Measurements from ENCODE around the gene KIF17. TPM values are rescaled to one million over a fixed set of nuclear protein-coding genes. Genes with fewer than 3 reads are reported as not detected.
A peak's percentile ranks its signal among the peaks of the same experiment; 100 is the strongest.

KIF17 gene
- total RNA-seq, 1 donor from 2014 or later: 2.2 TPM

DNA sequence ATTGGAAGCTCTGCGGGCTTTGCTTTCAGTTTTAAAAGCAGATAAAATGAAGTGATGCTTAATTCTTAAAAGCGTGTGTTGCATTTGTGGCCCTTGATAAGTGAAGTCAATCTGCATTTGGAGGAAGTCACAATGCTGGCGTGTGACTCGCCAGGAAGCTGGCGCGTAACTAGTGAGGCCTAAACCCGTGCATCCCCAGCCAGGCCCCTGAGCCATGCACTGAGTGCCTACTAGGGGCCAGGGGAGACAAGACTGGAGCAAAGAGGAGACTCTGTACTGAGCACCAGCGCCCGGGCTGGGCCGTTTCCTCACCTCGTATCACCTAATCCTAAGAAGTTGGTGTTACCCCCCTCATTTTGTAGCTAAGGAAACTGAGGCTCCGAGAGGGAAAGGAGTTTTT, 52.1 kb downstream of the KIF17 start:
- Histone ChIP-seq H2AFZ (replicated peaks) (no peak overlapping the region), H3K36me3 (no peaks in the 10 kb centered on the region), H3K4me1 (no peaks in the 10 kb centered on the region), H3K27ac (no peak overlapping the region), H3K9me3 (ENCODE audit: low read depth) (no peaks in the 10 kb centered on the region), H4K20me1 (ENCODE audit: low read depth) (no peaks in the 10 kb centered on the region), H3K27me3 (no peaks in the 10 kb centered on the region), H3K9ac (no peak overlapping the region), H3K4me2 (no peak overlapping the region), H3F3A (ENCODE audit: low read depth) (no peaks in the 10 kb centered on the region), H3K79me2 (ENCODE audit: low read depth) (peaks cover 5% of the 10 kb centered on the region), H3K4me3 (no peak overlapping the region)
- no peak for DNase-seq (ENCODE audit: low spot score)
- H3K4me1 Mint-ChIP-seq: peaks cover 26% of the 10 kb centered on the region
- H3K36me3 Mint-ChIP-seq: no peaks in the 10 kb centered on the region
- H3K27ac Mint-ChIP-seq: no peak overlapping the region
- H3K27me3 Mint-ChIP-seq (ENCODE audit: insufficient read depth, low read depth): peaks cover 7% of the 10 kb centered on the region
- TF ChIP-seq EZH2phosphoT487 (IDR thresholded peaks at IDR 0.05) (no peak), EZH2 (IDR thresholded peaks at IDR 0.05) (no peak)
- TF ChIP-seq, protein P1, sequence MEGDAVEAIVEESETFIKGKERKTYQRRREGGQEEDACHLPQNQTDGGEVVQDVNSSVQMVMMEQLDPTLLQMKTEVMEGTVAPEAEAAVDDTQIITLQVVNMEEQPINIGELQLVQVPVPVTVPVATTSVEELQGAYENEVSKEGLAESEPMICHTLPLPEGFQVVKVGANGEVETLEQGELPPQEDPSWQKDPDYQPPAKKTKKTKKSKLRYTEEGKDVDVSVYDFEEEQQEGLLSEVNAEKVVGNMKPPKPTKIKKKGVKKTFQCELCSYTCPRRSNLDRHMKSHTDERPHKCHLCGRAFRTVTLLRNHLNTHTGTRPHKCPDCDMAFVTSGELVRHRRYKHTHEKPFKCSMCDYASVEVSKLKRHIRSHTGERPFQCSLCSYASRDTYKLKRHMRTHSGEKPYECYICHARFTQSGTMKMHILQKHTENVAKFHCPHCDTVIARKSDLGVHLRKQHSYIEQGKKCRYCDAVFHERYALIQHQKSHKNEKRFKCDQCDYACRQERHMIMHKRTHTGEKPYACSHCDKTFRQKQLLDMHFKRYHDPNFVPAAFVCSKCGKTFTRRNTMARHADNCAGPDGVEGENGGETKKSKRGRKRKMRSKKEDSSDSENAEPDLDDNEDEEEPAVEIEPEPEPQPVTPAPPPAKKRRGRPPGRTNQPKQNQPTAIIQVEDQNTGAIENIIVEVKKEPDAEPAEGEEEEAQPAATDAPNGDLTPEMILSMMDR (IDR thresholded peaks at IDR 0.05): no peak
- no peaks in the 10 kb centered on the region for H3K9me3 Mint-ChIP-seq
- H3K4me3 Mint-ChIP-seq: no peak overlapping the region

DNA sequence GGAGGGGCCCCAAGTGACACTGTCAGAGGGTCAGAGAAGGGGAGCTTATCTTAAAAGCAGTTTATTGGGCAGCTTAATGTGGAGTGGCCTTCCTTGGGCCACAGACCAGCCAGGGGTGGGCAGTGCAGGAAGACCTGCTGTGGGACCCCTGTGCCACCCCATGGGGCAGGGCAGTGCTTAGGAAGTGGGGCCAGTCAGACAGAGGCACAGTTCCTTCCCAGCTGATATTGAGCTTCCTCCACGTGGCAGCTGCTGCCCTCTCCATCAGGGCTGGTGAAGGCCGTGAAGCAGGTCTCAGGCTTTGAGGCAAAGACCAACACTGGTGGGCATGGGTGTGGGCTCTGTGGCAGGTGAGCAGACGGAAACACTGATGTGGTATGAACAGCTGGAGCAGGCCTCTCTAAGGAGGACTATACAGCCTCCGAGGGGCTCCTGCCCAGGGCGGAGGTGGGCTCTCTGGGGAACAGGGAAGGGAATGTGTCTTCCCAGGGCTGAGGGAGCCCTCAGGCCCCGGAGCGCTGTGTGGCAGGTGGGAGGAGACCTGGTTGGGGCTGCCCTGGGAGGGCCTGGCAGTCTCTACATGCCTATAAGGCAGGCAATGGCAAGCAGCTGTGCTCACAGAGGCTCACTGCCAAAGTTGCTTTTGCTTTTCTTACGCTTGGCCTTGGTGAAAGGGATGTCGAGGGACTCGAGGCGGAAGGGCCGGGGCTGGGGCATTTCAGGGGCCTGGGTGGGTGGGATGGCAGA, 53.7 kb downstream of the KIF17 start:
- H3K27ac Mint-ChIP-seq: peak overlapping the region; percentile 82
- TF ChIP-seq EZH2phosphoT487 (IDR thresholded peaks at IDR 0.05) (no peak), EZH2 (IDR thresholded peaks at IDR 0.05) (no peak)
- TF ChIP-seq, protein P1 (IDR thresholded peaks at IDR 0.05): no peak
- Histone ChIP-seq H3K27ac (no peak overlapping the region), H3K9ac (no peak overlapping the region), H3F3A (ENCODE audit: low read depth) (no peaks in the 10 kb centered on the region), H3K36me3 (no peaks in the 10 kb centered on the region), H3K4me1 (peaks cover 8% of the 10 kb centered on the region), H3K79me2 (ENCODE audit: low read depth) (peaks cover 21% of the 10 kb centered on the region), H3K9me3 (ENCODE audit: low read depth) (no peaks in the 10 kb centered on the region), H3K4me3 (no peak overlapping the region), H4K20me1 (ENCODE audit: low read depth) (peaks cover 7% of the 10 kb centered on the region), H3K27me3 (no peaks in the 10 kb centered on the region), H3K4me2 (no peak overlapping the region), H2AFZ (replicated peaks) (no peak overlapping the region)
- no peak overlapping the region for H3K4me3 Mint-ChIP-seq
- no peaks in the 10 kb centered on the region for H3K9me3 Mint-ChIP-seq
- peaks cover 5% of the 10 kb centered on the region for H3K36me3 Mint-ChIP-seq
- DNase-seq (ENCODE audit: low spot score): no peak
- H3K27me3 Mint-ChIP-seq (ENCODE audit: insufficient read depth, low read depth): peaks cover 7% of the 10 kb centered on the region
- peaks cover 32% of the 10 kb centered on the region for H3K4me1 Mint-ChIP-seq

DNA sequence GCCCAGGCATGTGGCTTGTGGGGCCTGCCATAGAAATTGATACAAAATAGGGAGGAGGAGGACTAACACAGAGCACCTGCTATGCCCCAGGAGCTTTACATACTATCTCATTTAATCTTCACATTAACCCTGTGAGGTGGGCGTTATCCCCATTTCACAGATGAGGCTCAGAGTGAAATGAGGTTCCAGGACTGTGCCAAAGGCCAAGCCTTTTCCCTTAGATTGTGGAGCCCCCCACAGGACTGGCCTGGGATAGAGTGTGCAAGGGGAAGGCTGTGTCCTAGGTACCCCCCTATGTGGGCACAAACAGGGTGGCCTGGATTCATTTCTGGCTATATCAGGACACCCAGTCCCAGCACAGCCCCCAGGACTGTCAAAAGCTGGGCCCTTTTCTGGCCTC, 54.4 kb downstream of the KIF17 start:
- H3K9ac ChIP-seq: no peak overlapping the region
- H3K4me2 ChIP-seq: no peak overlapping the region
- H3K4me1 Mint-ChIP-seq: peaks cover 32% of the 10 kb centered on the region
- no peak for DNase-seq (ENCODE audit: low spot score)
- no peaks in the 10 kb centered on the region for H3F3A ChIP-seq (ENCODE audit: low read depth)
- H3K27me3 ChIP-seq: no peaks in the 10 kb centered on the region
- H3K27ac Mint-ChIP-seq: no peak overlapping the region
- H3K4me1 ChIP-seq: peaks cover 8% of the 10 kb centered on the region
- TF ChIP-seq, protein P1 (IDR thresholded peaks at IDR 0.05): peak; percentile 15
- TF ChIP-seq EZH2 (IDR thresholded peaks at IDR 0.05): no peak
- no peak for TF ChIP-seq EZH2phosphoT487 (IDR thresholded peaks at IDR 0.05)
- H4K20me1 ChIP-seq (ENCODE audit: low read depth): peaks cover 7% of the 10 kb centered on the region
- H2AFZ ChIP-seq (replicated peaks): no peak overlapping the region
- H3K4me3 ChIP-seq: no peak overlapping the region
- H3K4me3 Mint-ChIP-seq: peak overlapping the region; percentile 53
- no peak overlapping the region for H3K27ac ChIP-seq
- H3K9me3 ChIP-seq (ENCODE audit: low read depth): no peaks in the 10 kb centered on the region
- peaks cover 28% of the 10 kb centered on the region for H3K79me2 ChIP-seq (ENCODE audit: low read depth)
- peaks cover 5% of the 10 kb centered on the region for H3K36me3 Mint-ChIP-seq
- H3K36me3 ChIP-seq: no peaks in the 10 kb centered on the region
- no peaks in the 10 kb centered on the region for H3K9me3 Mint-ChIP-seq
- peaks cover 7% of the 10 kb centered on the region for H3K27me3 Mint-ChIP-seq (ENCODE audit: insufficient read depth, low read depth)

Data from neural progenitor cell (in vitro differentiated cells).